ENCODE data around the gene CALM3.

DNA sequence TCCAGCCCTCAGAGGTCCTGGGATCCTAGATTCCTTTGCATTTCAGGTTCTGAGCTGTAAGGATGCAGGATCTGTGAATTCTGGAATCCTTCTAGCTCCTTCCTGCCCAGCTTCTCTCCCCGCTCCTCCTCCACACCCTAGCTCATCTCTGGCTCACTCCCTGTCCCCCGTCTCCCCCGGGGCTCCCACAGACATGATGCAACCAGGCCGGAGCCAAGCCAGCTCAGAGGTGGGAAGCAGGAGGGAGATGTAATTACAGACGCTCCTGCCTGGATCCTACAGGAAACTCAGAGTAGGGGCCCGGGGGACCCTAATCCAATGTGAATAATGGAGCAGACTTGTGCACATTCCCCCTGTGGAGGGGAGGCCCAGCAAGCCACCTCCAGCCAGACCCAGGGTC lies 30.4 kb downstream of the CALM3 start:
- TF ChIP-seq SMC3 (conservative IDR thresholded peaks at IDR 0.05; ENCODE audit: poor library complexity) (no peak), EZH2 (IDR thresholded peaks at IDR 0.05; ENCODE audit: borderline replicate concordance, insufficient read depth, low read length, poor library complexity, severe bottlenecking) (no peak), POLR2AphosphoS5 (IDR thresholded peaks at IDR 0.05) (no peak), EP300 (conservative IDR thresholded peaks at IDR 0.05; ENCODE audit: poor library complexity, severe bottlenecking) (no peak), TAF1 (IDR thresholded peaks at IDR 0.05; ENCODE audit: low read depth) (no peak)
- TF ChIP-seq, protein P1, sequence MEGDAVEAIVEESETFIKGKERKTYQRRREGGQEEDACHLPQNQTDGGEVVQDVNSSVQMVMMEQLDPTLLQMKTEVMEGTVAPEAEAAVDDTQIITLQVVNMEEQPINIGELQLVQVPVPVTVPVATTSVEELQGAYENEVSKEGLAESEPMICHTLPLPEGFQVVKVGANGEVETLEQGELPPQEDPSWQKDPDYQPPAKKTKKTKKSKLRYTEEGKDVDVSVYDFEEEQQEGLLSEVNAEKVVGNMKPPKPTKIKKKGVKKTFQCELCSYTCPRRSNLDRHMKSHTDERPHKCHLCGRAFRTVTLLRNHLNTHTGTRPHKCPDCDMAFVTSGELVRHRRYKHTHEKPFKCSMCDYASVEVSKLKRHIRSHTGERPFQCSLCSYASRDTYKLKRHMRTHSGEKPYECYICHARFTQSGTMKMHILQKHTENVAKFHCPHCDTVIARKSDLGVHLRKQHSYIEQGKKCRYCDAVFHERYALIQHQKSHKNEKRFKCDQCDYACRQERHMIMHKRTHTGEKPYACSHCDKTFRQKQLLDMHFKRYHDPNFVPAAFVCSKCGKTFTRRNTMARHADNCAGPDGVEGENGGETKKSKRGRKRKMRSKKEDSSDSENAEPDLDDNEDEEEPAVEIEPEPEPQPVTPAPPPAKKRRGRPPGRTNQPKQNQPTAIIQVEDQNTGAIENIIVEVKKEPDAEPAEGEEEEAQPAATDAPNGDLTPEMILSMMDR (IDR thresholded peaks at IDR 0.05; ENCODE audit: poor library complexity, severe bottlenecking): no peak
- TF ChIP-seq, protein P2, sequence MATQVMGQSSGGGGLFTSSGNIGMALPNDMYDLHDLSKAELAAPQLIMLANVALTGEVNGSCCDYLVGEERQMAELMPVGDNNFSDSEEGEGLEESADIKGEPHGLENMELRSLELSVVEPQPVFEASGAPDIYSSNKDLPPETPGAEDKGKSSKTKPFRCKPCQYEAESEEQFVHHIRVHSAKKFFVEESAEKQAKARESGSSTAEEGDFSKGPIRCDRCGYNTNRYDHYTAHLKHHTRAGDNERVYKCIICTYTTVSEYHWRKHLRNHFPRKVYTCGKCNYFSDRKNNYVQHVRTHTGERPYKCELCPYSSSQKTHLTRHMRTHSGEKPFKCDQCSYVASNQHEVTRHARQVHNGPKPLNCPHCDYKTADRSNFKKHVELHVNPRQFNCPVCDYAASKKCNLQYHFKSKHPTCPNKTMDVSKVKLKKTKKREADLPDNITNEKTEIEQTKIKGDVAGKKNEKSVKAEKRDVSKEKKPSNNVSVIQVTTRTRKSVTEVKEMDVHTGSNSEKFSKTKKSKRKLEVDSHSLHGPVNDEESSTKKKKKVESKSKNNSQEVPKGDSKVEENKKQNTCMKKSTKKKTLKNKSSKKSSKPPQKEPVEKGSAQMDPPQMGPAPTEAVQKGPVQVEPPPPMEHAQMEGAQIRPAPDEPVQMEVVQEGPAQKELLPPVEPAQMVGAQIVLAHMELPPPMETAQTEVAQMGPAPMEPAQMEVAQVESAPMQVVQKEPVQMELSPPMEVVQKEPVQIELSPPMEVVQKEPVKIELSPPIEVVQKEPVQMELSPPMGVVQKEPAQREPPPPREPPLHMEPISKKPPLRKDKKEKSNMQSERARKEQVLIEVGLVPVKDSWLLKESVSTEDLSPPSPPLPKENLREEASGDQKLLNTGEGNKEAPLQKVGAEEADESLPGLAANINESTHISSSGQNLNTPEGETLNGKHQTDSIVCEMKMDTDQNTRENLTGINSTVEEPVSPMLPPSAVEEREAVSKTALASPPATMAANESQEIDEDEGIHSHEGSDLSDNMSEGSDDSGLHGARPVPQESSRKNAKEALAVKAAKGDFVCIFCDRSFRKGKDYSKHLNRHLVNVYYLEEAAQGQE (IDR thresholded peaks at IDR 0.05; ENCODE audit: borderline replicate concordance): no peak
